Brain pericyte (primary cell): ENCODE results near the gene TSHZ2.
"Not testable (repeated sequence)": the region's sequence is repeated elsewhere in the genome, so short reads cannot be mapped to it uniquely, and the experiment has no call there.

Experiments
- DNase-seq: peaks from one replicate; pipeline ENCODE4 v3.0.0-alpha.2; 2012; ENCODE audit warnings: low read depth, low spot score

The TSHZ2 gene

GRCh38 chr20:53334861-53335260 lies 362.7 kb downstream of the TSHZ2 start:
- DNase-seq, result no peak

- DNase-seq, result no peak
These were observed 363.4 kb downstream of the TSHZ2 start for GRCh38 chr20:53335555-53335954.

GRCh38 chr20:53336892-53337291 lies 364.7 kb downstream of the TSHZ2 start:
- no peak for DNase-seq

- no peak for DNase-seq
These were observed 365.4 kb downstream of the TSHZ2 start for GRCh38 chr20:53337390-53338101.

GRCh38 chr20:53338716-53339115 lies 366.6 kb downstream of the TSHZ2 start:
- DNase-seq, result no peak

- DNase-seq, result no peak
These were observed 370.3 kb downstream of the TSHZ2 start for GRCh38 chr20:53342429-53342828.

- DNase-seq, result no peak
These were observed 371.3 kb downstream of the TSHZ2 start for GRCh38 chr20:53343448-53343847.

- no peak for DNase-seq
These were observed 372.7 kb downstream of the TSHZ2 start for GRCh38 chr20:53344891-53345290.

GRCh38 chr20:53345536-53346334 lies 373.6 kb downstream of the TSHZ2 start:
- DNase-seq, result no peak

GRCh38 chr20:53346335-53346648 lies 374.1 kb downstream of the TSHZ2 start:
- DNase-seq, result no peak

GRCh38 chr20:53349730-53350129 lies 377.6 kb downstream of the TSHZ2 start:
- DNase-seq, result no peak

- DNase-seq, result no peak
These were observed 380.7 kb downstream of the TSHZ2 start for GRCh38 chr20:53352727-53353440.

- DNase-seq, result no peak
These were observed 382.2 kb downstream of the TSHZ2 start for GRCh38 chr20:53354314-53354713.

GRCh38 chr20:53355790-53356189 lies 383.6 kb downstream of the TSHZ2 start:
- no peak for DNase-seq

- DNase-seq, result no peak
These were observed 387.3 kb downstream of the TSHZ2 start for GRCh38 chr20:53359425-53359824.

- no peak for DNase-seq
These were observed 388.7 kb downstream of the TSHZ2 start for GRCh38 chr20:53360852-53361251.

- no peak for DNase-seq
These were observed 390.6 kb downstream of the TSHZ2 start for GRCh38 chr20:53362736-53363135.

GRCh38 chr20:53364646-53365045 lies 392.5 kb downstream of the TSHZ2 start:
- no peak for DNase-seq

- no peak for DNase-seq
These were observed 392.9 kb downstream of the TSHZ2 start for GRCh38 chr20:53365076-53365475.

- DNase-seq, result no peak
These were observed 393.4 kb downstream of the TSHZ2 start for GRCh38 chr20:53365539-53366075.

- DNase-seq, result not testable (repeated sequence)
These were observed 394.8 kb downstream of the TSHZ2 start for GRCh38 chr20:53366928-53367327.

GRCh38 chr20:53369871-53370270 lies 397.7 kb downstream of the TSHZ2 start:
- no peak for DNase-seq
